HG03108 (cell line): ENCODE results near the gene STEAP2.
"Not testable (repeated sequence)": the region's sequence is repeated elsewhere in the genome, so short reads cannot be mapped to it uniquely, and the experiment has no call there.

ENCODE experiments used
- ATAC-seq: cut with Tn5 transposase; IDR thresholded peaks from one replicate; pipeline ENCODE4 v1.9.1; 2021; ENCODE audit warnings: moderate library complexity; ENCODE audit not compliant: unreplicated experiment

The STEAP2 gene

DNA sequence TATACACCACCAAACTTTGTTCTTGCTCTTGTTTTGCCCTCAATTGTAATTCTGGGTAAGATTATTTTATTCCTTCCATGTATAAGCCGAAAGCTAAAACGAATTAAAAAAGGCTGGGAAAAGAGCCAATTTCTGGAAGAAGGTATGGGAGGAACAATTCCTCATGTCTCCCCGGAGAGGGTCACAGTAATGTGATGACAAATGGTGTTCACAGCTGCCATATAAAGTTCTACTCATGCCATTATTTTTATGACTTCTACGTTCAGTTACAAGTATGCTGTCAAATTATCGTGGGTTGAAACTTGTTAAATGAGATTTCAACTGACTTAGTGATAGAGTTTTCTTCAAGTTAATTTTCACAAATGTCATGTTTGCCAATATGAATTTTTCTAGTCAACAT lies 20.9 kb downstream of the STEAP2 start:
- no peak for ATAC-seq

DNA sequence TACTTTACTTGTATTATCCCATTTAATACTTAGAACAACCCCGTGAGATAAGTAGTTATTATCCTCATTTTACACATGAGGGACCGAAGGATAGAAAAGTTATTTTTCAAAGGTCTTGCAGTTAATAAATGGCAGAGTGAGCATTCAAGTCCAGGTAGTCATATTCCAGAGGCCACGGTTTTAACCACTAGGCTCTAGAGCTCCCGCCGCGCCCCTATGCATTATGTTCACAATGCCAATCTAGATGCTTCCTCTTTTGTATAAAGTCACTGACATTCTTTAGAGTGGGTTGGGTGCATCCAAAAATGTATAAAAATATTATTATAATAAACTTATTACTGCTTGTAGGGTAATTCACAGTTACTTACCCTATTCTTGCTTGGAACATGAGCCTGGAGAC lies 22.0 kb downstream of the STEAP2 start:
- ATAC-seq, result no peak

DNA sequence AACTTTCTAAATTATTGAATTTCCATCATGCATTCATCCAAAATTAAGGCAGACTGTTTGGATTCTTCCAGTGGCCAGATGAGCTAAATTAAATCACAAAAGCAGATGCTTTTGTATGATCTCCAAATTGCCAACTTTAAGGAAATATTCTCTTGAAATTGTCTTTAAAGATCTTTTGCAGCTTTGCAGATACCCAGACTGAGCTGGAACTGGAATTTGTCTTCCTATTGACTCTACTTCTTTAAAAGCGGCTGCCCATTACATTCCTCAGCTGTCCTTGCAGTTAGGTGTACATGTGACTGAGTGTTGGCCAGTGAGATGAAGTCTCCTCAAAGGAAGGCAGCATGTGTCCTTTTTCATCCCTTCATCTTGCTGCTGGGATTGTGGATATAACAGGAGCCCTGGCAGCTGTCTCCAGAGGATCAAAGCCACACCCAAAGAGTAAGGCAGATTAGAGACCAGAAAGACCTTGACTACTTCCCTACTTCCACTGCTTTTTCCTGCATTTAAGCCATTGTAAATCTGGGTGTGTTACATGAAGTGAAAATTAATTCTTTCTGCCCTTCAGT lies 25.3 kb downstream of the STEAP2 start:
- ATAC-seq, result no peak

DNA sequence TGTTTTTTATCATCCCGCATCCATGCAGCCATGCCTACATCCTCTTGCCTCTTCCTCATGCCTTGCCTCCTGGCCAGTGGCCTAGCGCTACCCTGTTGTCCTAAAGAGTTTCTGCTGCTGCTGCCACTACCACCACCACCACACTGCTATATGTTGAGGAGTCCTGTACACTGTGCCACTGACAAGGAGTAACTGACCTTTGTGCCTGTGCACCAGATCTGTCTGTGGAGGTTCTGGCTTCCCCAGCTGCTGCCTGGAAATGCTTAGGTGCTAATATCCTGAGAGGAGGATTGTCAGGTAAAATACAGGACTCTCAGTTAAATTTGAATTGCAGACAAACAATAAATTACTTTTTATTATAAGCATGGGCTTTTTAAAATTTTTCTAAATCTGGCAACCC lies 26.5 kb downstream of the STEAP2 start:
- no peak for ATAC-seq

DNA sequence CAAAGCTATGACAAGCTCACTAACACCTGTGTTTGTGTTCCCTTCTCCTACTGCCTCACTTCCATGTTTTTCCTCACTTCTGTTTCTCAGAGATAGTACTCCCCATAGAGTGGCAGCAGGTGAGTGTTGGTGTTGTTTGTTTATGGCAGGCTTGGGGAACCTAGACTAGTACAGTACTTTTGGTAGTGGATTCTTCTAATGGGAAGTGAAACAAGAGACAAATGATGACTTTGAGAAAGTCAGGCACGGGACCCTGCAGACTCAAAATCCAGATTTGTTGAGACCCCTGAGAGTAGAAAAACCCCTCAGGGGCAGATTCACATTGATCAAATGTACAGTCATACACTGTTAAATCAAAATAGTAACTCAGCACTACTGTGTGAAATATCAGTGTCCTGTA lies 27.0 kb downstream of the STEAP2 start:
- no peak for ATAC-seq

DNA sequence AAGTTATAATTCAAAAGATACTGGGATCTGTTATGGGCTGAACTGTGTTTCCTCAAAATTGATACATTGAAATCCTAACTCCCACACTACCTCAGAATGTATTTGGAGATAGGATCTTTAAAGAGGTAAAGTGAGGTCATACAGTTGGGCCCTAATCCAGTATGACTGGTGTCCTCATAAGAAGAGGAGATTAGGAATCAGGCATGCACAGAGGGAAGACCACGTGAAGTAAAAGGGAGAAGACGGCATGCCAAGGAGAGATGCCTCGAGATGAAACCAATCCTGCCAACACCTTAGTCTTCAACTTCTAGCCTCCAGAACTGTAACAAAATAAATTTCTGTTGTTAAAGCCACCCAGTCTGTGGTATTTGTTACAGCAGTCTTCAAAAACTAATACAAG lies 27.5 kb downstream of the STEAP2 start:
- ATAC-seq, result no peak

DNA sequence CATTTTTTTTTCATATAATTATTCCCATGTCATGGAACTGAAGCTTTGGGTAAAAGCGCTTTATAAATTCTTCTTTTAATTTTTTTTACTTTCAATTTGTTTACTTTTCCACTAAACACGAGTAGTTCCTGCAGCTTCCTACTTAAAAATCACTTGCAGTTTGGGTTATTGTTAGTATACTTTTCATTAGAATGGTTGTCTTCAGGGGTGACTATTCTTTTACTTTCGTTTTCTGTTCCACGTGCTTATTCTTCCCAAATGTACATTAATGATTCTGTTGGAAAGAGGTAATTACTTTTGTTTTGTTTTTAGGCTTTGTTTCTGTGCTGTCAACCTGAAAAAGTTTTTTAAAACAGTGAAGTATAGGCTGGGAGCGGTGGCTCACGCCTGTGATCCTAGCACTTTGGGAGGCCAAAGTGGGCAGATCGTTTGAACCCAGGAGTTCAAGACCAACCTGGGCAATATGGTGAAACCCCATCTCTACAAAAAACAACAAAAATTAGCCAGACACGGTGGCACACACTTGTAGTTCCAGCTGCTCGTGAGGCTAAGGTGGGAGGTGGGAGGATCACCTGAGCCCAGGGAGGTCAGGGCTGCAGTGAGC lies 28.2 kb downstream of the STEAP2 start:
- no peak for ATAC-seq

DNA sequence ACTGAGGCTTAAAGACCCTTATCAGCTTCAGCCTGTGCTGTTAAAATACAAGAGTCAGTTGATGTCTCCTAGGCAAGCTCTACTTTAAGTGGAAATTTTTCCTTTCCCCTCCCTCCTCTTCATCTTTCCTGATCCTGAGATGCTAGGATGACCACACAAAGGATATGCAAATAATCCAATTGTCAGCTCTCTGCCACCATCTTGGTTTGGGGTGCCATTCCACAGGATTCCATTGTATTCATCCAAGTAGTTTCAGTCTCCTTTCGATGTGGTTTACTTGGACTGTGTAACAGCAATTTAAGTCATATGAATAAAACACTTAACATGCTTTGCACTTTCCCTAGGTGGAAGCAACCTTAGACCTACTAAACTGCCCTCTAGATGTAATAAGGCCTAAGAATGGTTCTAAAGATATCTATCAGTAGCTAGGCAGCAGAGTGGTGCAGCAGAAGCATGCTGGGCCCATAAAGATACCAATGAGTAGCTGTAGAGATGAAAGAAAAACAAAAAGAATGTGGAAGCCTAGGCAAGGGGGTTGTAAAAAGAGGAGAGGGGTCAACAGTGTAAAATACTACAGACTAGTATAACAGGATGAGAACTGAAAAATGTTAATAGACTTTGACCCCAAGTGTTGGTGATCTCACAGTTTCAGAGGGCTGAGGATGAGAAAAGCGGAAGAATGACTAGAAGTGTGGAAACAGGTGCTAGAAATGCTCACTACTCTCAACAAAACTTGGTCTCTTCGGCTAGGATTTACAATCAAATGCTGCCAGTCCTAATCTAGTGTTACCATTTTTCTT lies 31.0 kb downstream of the STEAP2 start:
- peak; percentile 41 for ATAC-seq

DNA sequence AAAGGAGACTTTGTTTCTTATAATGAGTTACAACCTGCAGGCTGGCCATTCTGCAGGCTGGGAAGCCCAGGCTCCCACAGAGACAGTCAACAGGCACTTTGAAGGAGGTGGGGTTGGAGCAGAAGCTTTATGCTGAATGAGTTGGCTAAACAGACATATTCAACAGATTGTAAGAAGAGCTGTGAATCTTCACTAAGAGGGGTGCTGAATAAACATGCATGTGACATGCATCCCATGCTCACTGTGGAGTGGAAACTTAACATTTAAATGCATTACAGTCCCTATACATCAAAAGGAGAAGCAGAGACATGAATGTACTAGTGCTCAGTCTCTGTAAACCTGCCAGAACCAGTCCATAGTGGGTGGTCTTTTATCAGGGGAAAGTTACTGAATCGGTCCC lies 32.0 kb downstream of the STEAP2 start:
- no peak for ATAC-seq

DNA sequence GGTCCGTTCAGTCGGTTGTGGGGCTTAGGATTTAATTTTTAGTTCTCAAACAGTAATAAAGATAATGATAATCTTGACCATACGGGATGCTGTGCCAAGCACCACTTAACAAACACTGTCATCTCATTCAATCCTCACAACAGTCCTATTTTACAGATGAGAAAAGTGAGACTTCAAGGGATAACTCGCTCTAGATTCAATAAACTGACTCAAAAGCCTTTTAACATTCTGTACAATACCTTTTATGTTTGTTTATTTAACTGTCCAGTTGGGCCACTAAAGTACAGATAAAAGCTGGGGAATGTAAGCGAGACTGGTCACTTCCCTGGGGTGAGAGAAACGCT lies 33.0 kb downstream of the STEAP2 start:
- ATAC-seq, result no peak

DNA sequence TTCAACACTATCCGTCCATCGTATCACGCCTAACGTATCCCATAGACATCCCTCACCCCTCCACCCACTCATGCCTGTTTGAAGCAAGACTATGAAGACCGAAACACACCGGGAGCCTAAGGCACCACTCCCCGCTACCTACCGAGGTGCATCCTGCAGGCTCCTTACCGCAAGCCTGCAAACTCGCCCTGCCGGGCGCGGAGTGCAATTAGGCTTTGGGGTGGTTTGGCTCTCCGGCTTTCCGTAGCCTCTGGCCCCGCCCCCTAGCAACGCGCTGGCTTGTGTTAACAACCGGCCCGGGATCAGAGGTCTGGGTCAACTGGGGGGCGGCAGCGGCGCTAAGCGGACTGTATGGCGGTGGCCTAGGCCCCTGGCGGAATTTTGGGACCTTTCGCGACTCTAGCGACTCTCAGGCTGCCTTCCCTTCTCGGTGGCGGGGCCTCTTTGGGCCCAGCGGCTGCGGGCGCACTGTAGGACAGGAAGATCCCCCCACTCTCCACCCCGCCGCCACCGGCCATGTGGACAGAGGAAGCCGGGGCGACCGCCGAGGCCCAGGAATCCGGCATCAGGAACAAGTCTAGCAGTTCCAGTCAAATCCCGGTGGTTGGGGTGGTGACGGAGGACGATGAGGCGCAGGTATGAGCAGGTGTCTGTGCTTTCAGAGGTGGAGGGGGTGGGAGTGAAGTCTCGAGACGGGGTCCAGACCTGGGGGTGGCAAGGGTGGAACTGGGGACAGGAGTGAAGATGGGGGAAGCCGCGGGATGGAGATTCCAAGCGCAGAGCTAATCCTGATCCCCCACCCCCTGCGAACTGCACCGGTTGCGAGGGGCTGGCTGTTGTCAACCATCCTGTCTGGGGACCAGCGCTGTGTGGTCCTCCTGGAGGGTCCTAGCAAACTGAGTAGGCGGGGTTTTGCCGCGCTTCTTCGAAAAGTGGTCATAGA lies 33.6 kb downstream of the STEAP2 start, which contains the start of gene CFAP69:
TSS of gene CFAP69 (plus strand) at position 266 of the 943 bp plus-strand sequence. CDS start at position 517, 251 bp downstream.
- peak; percentile 83 for ATAC-seq

DNA sequence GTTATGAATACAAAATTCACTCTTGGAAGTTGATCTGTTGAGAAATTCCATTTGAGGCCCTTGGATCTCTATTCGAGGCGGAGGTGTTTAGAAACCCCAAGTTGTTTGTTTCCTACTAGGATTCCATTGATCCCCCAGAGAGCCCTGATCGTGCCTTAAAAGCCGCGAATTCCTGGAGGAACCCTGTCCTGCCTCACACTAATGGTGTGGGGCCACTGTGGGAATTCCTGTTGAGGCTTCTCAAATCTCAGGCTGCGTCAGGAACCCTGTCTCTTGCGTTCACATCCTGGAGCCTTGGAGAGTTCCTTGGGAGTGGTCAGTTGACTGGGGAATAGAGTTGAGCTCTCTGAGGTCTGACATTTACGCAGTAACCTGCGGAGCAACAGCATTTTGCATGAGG lies 34.6 kb downstream of the STEAP2 start:
- ATAC-seq, result no peak

DNA sequence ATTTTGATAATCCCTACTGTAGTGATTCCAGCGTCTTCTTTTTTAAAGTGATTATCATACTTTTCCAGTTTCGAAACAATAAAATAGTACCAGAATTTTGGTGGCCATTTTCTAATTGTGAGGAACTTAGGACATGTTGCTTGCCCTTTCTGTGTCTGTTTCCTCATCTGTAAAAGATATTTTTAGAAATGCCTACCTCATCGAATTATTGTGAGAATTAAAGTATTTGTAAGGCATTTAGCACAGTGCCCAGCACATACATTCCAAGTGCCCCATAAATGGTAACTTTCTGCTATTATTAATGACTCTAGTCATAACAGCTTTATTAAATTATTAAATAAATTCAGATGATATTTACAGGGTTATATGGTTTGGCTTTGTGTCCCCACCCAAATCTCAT lies 37.2 kb downstream of the STEAP2 start:
- ATAC-seq, result no peak

DNA sequence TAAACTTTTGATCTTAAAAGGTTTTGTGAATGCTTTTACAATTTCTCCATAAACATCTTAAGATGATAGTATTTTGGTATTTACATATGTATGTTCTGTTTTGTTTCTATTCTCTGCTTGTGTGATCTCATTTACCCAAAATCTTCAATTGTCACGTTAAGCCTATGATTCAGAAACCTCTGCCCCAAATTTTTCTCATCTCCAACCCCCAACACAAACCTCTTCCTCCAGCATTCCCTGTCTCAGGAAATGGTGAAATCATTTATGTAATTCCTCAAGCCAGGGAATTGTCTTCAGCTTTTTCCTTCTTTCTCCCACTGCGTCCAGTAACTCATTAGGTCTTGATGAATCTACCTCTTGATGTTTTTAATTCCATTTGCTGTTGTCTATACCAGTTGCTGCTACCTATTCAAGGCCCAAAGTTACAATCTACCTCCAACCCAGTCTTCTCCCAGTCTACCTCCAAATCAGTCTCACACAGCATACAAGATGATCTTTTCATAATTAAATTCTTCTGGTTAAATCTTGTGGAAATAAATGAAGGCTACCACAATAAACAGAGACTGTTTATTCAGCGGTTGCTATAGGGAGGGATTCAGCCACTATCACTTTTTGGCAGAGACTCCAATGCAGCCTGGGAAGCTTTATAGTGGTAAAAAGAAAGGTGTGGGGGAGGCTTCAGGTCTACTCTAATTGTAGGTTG lies 39.2 kb downstream of the STEAP2 start:
- ATAC-seq, result no peak

DNA sequence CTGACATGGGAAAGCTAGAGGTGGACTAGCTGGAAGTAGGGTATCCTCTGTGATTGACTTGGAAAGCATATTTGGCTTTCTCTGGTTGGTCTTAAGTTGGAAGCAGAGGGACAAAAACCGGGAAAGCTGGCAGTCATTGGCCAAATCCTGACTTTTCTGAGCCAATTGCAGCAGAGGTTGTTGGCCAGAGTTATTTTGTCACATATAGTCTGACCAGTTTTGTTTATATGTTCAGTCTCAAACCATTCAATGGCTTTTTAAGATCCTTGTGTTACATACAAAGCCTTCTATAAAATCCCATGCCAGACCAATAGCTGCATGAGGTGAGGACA lies 39.7 kb downstream of the STEAP2 start:
- ATAC-seq, result no peak

DNA sequence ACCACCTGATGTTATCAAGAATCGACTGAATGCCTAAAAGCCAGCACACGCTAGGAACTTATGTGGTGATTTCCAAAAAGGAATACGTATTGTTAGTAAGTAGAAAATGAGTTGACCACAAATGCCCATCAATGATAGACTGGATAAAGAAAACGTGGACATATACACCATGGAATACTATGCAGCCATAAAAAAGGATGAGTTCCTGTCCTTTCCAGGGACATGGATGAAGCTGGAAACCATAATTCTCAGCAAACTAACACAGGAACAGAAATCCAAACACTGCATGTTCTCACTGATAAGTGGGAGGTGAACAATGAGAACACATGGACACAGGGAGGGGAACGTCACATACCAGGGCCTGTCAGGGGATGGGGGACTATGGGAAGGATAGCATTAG lies 44.5 kb downstream of the STEAP2 start:
- ATAC-seq, result not testable (repeated sequence)

DNA sequence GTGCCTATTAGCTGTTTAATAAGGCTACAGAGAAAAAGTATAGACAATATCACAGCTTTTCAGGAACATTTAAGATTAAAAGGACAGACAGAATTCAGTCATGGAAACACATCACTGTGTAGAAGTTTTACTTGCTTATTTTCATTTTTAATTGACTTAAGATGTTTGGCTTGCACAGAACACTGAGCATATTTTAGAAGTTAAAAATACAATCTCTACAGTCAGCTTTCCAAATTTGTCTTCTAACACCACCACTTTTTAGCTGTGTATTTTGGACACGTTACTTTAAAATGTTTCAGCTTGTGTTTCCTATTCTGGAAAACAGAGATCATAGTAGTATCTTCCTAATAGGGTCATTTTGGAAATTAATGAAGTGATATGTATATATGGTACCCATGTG lies 45.2 kb downstream of the STEAP2 start:
- no peak for ATAC-seq

DNA sequence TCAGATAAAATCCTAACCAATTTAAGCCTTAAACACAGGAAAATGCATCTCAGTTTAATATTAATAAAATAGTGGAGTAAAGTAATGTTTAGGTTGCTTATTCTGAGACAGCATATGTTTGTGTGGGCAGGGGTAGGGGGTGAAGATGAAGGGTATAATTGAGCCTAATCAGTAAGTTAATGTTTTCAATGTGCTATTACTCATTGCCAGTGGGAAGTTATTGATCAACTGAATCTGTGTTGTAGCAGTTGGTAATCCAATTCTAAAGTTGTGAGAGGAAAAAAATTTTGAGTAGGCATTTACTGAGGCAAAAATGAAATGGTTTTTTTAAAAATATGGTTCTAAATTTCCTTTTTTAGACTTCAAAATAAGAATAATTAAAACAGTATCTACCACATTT lies 49.9 kb downstream of the STEAP2 start:
- ATAC-seq, result no peak

DNA sequence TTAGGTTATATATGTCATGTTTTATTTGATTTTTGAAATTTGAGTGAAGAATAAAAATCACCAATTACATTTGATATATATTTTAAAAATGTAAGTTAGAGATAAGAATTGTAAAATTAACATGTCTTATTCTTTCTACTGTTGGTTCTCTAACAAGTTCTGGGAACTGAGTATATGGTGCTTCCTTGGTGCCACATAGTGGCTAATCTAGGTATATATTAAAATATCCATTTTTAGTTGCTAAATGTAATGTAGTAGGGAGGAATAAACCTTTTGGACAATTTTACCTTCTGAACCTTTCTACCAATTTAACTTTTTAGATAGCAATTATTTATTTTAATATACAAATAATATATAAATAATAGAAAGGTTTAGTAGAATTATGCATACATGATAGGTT lies 50.9 kb downstream of the STEAP2 start:
- ATAC-seq, result peak; percentile 72

DNA sequence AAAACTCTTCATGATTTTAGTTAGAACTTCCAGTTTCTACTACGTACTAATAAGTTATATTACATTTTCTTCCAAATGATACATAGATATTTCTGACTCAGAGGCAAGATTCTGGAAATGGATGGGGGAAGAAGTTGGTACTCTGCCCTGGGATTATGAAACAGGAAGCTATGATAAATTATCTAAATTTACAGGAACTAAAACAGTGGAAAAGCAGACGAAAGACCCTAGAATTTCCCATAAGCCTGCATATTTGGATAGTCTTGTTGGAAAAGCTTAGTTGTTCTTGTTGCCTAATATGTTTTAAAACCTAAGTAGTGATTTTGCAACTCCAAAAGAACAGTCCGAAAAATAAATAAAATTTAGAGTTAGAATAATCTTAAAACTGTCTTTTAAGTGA lies 55.3 kb downstream of the STEAP2 start:
- no peak for ATAC-seq
